Measurements from ENCODE around the gene DNAJC30. TPM values are rescaled to one million over a fixed set of nuclear protein-coding genes. Genes with fewer than 3 reads are reported as not detected.
A peak's percentile ranks its signal among the peaks of the same experiment; 100 is the strongest.

The DNAJC30 gene
- total and polyA plus RNA-seq, 2 of the 8 experiments (the other 6 are each of a cell fraction or from before 2014, with no cell fraction given) = 6.1 to 6.3 TPM

DNA sequence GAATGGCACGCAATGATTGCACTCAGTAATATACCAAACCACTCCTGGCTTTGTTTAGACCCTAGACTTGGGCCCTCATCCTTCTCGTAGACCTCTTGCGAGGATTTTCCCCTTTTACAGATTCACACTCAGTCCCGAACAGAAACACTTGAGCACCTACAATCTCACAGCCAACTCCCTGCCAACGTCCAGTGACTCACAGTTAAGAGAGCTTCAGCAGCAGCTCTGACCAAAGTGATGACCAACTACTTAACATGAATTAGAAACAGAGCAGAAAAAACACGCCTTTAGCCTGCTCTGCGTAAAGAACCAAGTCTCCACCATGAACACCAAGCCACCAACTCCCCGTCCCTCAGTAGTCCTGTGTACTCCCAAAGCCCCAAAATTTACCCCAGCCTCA, 2.2 kb downstream of the DNAJC30 start:
- no peak overlapping the region for H4K8ac ChIP-seq (ENCODE audit: extremely low read depth, insufficient read depth, low read length)
- peaks cover 3 to 7% (median 3%) of the 10 kb centered on the region in 4 experiments; a peak in 5 of 7 replicates for H3K4me1 ChIP-seq (replicated peaks in 1 of 4; ENCODE audit: control insufficient read depth in 3 of 4, insufficient read depth in 4 of 4, low read length in 3 of 4)
- peaks cover 15% of the 10 kb centered on the region for H3K23me2 ChIP-seq (ENCODE audit: low read depth, low read length)
- no peak overlapping the region for H2AFZ ChIP-seq (ENCODE audit: low read length)
- no peak overlapping the region for H2BK5ac ChIP-seq (ENCODE audit: low read depth, low read length)
- no peak overlapping the region for H2BK15ac ChIP-seq (ENCODE audit: low read length)
- H3K79me2 ChIP-seq (ENCODE audit: control insufficient read depth in 1 of 2, insufficient read depth in 2 of 2, low read length in 2 of 2) = peaks cover 25 to 59% of the 10 kb centered on the region in 2 experiments
- no peak overlapping the region for H2BK20ac ChIP-seq (ENCODE audit: low read length)
- H3K18ac ChIP-seq (ENCODE audit: extremely low read depth, low read length) = no peak overlapping the region
- H3K14ac ChIP-seq (ENCODE audit: insufficient read length) = no peak overlapping the region
- peaks cover 2% of the 10 kb centered on the region; the same call in 1 of the 2 replicates for H3K79me1 ChIP-seq (ENCODE audit: low read depth, low read length)
- no peak overlapping the region for H3K56ac ChIP-seq (replicated peaks; ENCODE audit: insufficient read length, low read depth, low read length)
- H3K27ac ChIP-seq (ENCODE audit: low read depth, low read length) = no peak overlapping the region
- DNase-seq (ENCODE audit: low read depth in 1 of 2, low spot score in 2 of 2) (no peak), FAIRE-seq (no peak)
- H2AK5ac ChIP-seq (ENCODE audit: low read depth, low read length) = peak overlapping the region; percentile 39; the same call in 1 of the 2 replicates
- H3K4me3 ChIP-seq (ENCODE audit: extremely low read depth in 1 of 4, insufficient read depth in 2 of 4, low read depth in 3 of 4, low read length in 4 of 4) = peak overlapping the region in 1 of 4 experiments; percentile 97; a peak in 1 of 8 replicates
- 83% methylated on average over 8 of the region's 8 CpGs; no CpG with 5 or more reads in 1 of the 2 experiments for WGBS, 2 experiments (ENCODE audit: extremely low coverage in 1 of 2, insufficient coverage in 1 of 2, insufficient read length in 1 of 2, insufficient replicate concordance in 2 of 2, low coverage in 1 of 2, low lambda C conversion rate in 2 of 2, missing lambda C conversion rate in 1 of 2)
- no peak overlapping the region for H4K91ac ChIP-seq (replicated peaks; ENCODE audit: insufficient read length, low read length)
- ChIA-PET POLR2A (ENCODE audit: partially characterized antibody) (interaction anchor here (0.9 kb wide), 1 partner anchor 122 kb away, joined by 3 read pairs; no protein-coding TSS in a partner anchor), CTCF (ENCODE audit: partially characterized antibody) (interaction anchor here (0.6 to 1.6 kb wide), 3 partner anchors 20 to 123 kb away, joined by 3 to 6 read pairs (median 5); no protein-coding TSS in a partner anchor)
- no peak overlapping the region for H4K5ac ChIP-seq (ENCODE audit: insufficient read length, low read depth, low read length)
- peaks cover 0 to 6% (median 4%) of the 10 kb centered on the region in 4 experiments; a peak in 5 of 8 replicates for H3K36me3 ChIP-seq (ENCODE audit: control insufficient read depth in 2 of 4, insufficient read depth in 4 of 4, low read length in 3 of 4)
- no peak overlapping the region for H2BK12ac ChIP-seq (ENCODE audit: low read depth, low read length)
- H3K4ac ChIP-seq (replicated peaks; ENCODE audit: insufficient read length, low read depth, low read length) = no peak overlapping the region
- no peak overlapping the region for H3K23ac ChIP-seq (ENCODE audit: insufficient read length)
- H3K27me3 ChIP-seq (replicated peaks in 1 of 4; ENCODE audit: control insufficient read depth in 3 of 4, extremely low read depth in 1 of 4, insufficient read depth in 3 of 4, low read length in 3 of 4) = no peaks in the 10 kb centered on the region; a peak in 1 of 7 replicates
- peak overlapping the region in 1 of 4 experiments; percentile 48; a peak in 1 of 7 replicates for H3K9ac ChIP-seq (replicated peaks in 1 of 4; ENCODE audit: extremely low read depth in 1 of 4, low read depth in 3 of 4, low read length in 3 of 4)
- peaks cover 0 to 9% of the 10 kb centered on the region in 2 experiments for H4K20me1 ChIP-seq (replicated peaks in 1 of 2; ENCODE audit: control insufficient read depth in 1 of 2, insufficient read depth in 2 of 2, low read length in 2 of 2)
- no peak overlapping the region for H2BK120ac ChIP-seq (replicated peaks; ENCODE audit: low read depth, low read length)
- H3K4me2 ChIP-seq (ENCODE audit: insufficient read depth in 1 of 2, low read depth in 2 of 2, low read length in 2 of 2) = no peak overlapping the region; a peak in 1 of 4 replicates
- H3K9me3 ChIP-seq (ENCODE audit: insufficient read depth in 2 of 2, low read depth in 1 of 2, low read length in 1 of 2) = no peaks in the 10 kb centered on the region
- TF ChIP-seq CTBP2 (IDR thresholded peaks at IDR 0.05; ENCODE audit: borderline replicate concordance, insufficient read depth, insufficient read length, low read length) (no peak), KDM5A (IDR thresholded peaks at IDR 0.05; ENCODE audit: low read length) (no peak), JUND (IDR thresholded peaks at IDR 0.05; ENCODE audit: low read length) (no peak), RFX5 (IDR thresholded peaks at IDR 0.05; ENCODE audit: borderline replicate concordance, low read depth, low read length) (no peak), EZH2 (IDR thresholded peaks at IDR 0.05; ENCODE audit: low read depth, low read length, severe bottlenecking) (no peak), SIRT6 (IDR thresholded peaks at IDR 0.05; ENCODE audit: low read length) (no peak), BRCA1 (IDR thresholded peaks at IDR 0.05; ENCODE audit: low read depth, low read length) (no peak), ATF3 (IDR thresholded peaks at IDR 0.05; ENCODE audit: insufficient read depth, low read depth, low read length) (no peak), CREB1 (IDR thresholded peaks at IDR 0.05) (no peak), RXRA (IDR thresholded peaks at IDR 0.05; ENCODE audit: insufficient read depth, low read depth, low read length) (no peak), FOSL1 (IDR thresholded peaks at IDR 0.05; ENCODE audit: insufficient read depth, low read depth, low read length) (no peak), TAF7 (optimal IDR thresholded peaks at IDR 0.05; ENCODE audit: borderline replicate concordance, low read depth, low read length) (no peak), SRF (IDR thresholded peaks at IDR 0.05; ENCODE audit: low read depth, low read length) (no peak), TBP (IDR thresholded peaks at IDR 0.05; ENCODE audit: low read depth, low read length) (no peak)
